ENCODE data around the gene REV3L. TPM values are rescaled to one million over a fixed set of nuclear protein-coding genes. Genes with fewer than 3 reads are reported as not detected.

REV3L gene
- total RNA-seq, 1 experiment from 2014 or later: 12.8 TPM

DNA sequence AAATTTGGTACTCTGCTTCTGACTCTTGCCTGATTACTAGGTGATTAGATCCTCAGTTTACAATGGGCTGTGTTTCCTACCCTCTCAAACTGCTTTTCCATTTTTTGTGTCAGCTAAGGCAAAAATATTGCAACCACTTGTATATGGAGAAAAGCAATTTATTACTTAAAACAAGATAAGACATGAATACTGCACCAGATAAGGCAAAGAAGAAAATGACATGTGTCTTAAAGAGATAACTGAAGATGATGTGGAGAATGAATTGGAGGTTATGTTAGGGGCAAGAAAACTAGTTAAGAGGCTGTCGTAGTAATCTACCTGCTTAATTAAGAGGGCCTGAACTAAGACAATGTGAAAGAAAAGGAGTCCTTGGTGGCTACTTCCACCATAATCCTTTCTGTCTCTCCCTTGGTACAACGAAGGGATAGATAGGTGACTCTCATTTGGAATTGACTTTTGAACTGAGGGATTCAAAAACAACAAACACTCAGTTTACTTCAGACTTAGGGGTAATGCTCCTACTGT is 16.3 kb upstream of the REV3L start:
- H3K9me2 ChIP-seq (ENCODE audit: insufficient read depth): no peaks in the 10 kb centered on the region
- ATAC-seq: no peak
- no peaks in the 10 kb centered on the region for H3K4me1 ChIP-seq (ENCODE audit: control insufficient read depth in 1 of 2, insufficient read depth in 2 of 2, low read length in 2 of 2)
- no peaks in the 10 kb centered on the region for H3K36me3 ChIP-seq (ENCODE audit: control insufficient read depth in 1 of 2, insufficient read depth in 2 of 2, low read length in 2 of 2)
- intact Hi-C loops (cut with micrococcal nuclease): no loop called here
- no peak overlapping the region for H3K27ac ChIP-seq (ENCODE audit: low read depth, low read length)
- POLR2A ChIA-PET: no interaction called here
- H3K4me2 ChIP-seq (ENCODE audit: low read length): no peak overlapping the region
- H2AFZ ChIP-seq (ENCODE audit: low read depth, low read length, poor library complexity, severe bottlenecking): no peak overlapping the region
- H3K4me3 ChIP-seq (replicated peaks in 1 of 2; ENCODE audit: low read depth in 1 of 2, low read length in 2 of 2): no peak overlapping the region
- no peak overlapping the region for H3K9ac ChIP-seq (ENCODE audit: low read length)
- DNase-seq (ENCODE audit: low read depth, low spot score): no peak
- H3K27me3 ChIP-seq (ENCODE audit: insufficient read depth, low read length): no peaks in the 10 kb centered on the region
- H4K20me1 ChIP-seq (ENCODE audit: insufficient read depth): no peaks in the 10 kb centered on the region
- no TSS peak for BruUV-seq (replicated peaks)
- no peaks in the 10 kb centered on the region for H3K79me2 ChIP-seq (ENCODE audit: insufficient read depth, low read length)
- RAD21 ChIA-PET (ENCODE audit: low non-redundant PET in 1 of 2, low total read pairs in 2 of 2, uncharacterized antibody in 2 of 2, unreplicated experiment in 2 of 2): no interaction called here
- TF ChIP-seq, protein P1, sequence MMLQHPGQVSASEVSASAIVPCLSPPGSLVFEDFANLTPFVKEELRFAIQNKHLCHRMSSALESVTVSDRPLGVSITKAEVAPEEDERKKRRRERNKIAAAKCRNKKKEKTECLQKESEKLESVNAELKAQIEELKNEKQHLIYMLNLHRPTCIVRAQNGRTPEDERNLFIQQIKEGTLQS (IDR thresholded peaks at IDR 0.05): no peak
- TF ChIP-seq JUND (IDR thresholded peaks at IDR 0.05) (no peak), POLR2A (IDR thresholded peaks at IDR 0.05; ENCODE audit: borderline replicate concordance, extremely low read depth, insufficient read depth, insufficient read length) (no peak), CBX3 (IDR thresholded peaks at IDR 0.05; ENCODE audit: low read depth) (no peak), EZH2 (IDR thresholded peaks at IDR 0.05) (no peak)
- CTCF ChIA-PET: no interaction called here
- no peaks in the 10 kb centered on the region for H3K9me3 ChIP-seq (ENCODE audit: control insufficient read depth in 1 of 2, insufficient read depth in 1 of 2, low read depth in 1 of 2, low read length in 2 of 2)

- no peaks in the 10 kb centered on the region for H3K36me3 ChIP-seq (ENCODE audit: control insufficient read depth in 1 of 2, insufficient read depth in 2 of 2, low read length in 2 of 2)
- no peaks in the 10 kb centered on the region for H3K9me3 ChIP-seq (ENCODE audit: control insufficient read depth in 1 of 2, insufficient read depth in 1 of 2, low read depth in 1 of 2, low read length in 2 of 2)
- DNase-seq (ENCODE audit: low read depth, low spot score) (no peak), ATAC-seq (no peak)
- no peaks in the 10 kb centered on the region for H4K20me1 ChIP-seq (ENCODE audit: insufficient read depth)
- intact Hi-C loops (cut with micrococcal nuclease): no loop called here
- no peaks in the 10 kb centered on the region for H3K9me2 ChIP-seq (ENCODE audit: insufficient read depth)
- H3K4me1 ChIP-seq (ENCODE audit: control insufficient read depth in 1 of 2, insufficient read depth in 2 of 2, low read length in 2 of 2): no peaks in the 10 kb centered on the region
- no peak overlapping the region for H3K4me3 ChIP-seq (replicated peaks in 1 of 2; ENCODE audit: low read depth in 1 of 2, low read length in 2 of 2)
- H3K9ac ChIP-seq (ENCODE audit: low read length): no peak overlapping the region
- H2AFZ ChIP-seq (ENCODE audit: low read depth, low read length, poor library complexity, severe bottlenecking): no peak overlapping the region
- no peak overlapping the region for H3K27ac ChIP-seq (ENCODE audit: low read depth, low read length)
- BruUV-seq (replicated peaks): no TSS peak
- ChIA-PET RAD21 (ENCODE audit: low non-redundant PET in 1 of 2, low total read pairs in 2 of 2, uncharacterized antibody in 2 of 2, unreplicated experiment in 2 of 2) (no interaction called here), CTCF (no interaction called here), POLR2A (no interaction called here)
- H3K79me2 ChIP-seq (ENCODE audit: insufficient read depth, low read length): no peaks in the 10 kb centered on the region
- no peak overlapping the region for H3K4me2 ChIP-seq (ENCODE audit: low read length)
- no peaks in the 10 kb centered on the region for H3K27me3 ChIP-seq (ENCODE audit: insufficient read depth, low read length)
- TF ChIP-seq MAX (IDR thresholded peaks at IDR 0.05) (no peak), JUND (IDR thresholded peaks at IDR 0.05) (no peak), CEBPB (IDR thresholded peaks at IDR 0.05; ENCODE audit: low read depth) (no peak), ZNF274 (IDR thresholded peaks at IDR 0.05; ENCODE audit: low read depth, low read length) (no peak), RAD21 (IDR thresholded peaks at IDR 0.05; ENCODE audit: low read depth) (no peak), EZH2phosphoT487 (IDR thresholded peaks at IDR 0.05; ENCODE audit: borderline replicate concordance) (no peak), ELF1 (IDR thresholded peaks at IDR 0.05; ENCODE audit: borderline replicate concordance, low read depth) (no peak), CTCF (IDR thresholded peaks at IDR 0.05 in 2 of 3, conservative IDR thresholded peaks at IDR 0.05 in 1 of 3; ENCODE audit: borderline replicate concordance in 1 of 3, insufficient read depth in 1 of 3, low read depth in 2 of 3, low read length in 2 of 3) (no peak), ZBTB33 (IDR thresholded peaks at IDR 0.05; ENCODE audit: extremely low read depth, insufficient replicate concordance, low read length) (no peak)
- TF ChIP-seq, protein P1 (IDR thresholded peaks at IDR 0.05): no peak
Measured at GRCh38 chr6:111494951-111495635, 12.1 kb upstream of the REV3L start.
